K562 (cell line): ENCODE results near the gene KCNJ10. TPM values are rescaled to one million over a fixed set of nuclear protein-coding genes. Genes with fewer than 3 reads are reported as not detected.

Experiments used
- ATAC-seq: fragments of 200-7000 bp; cut with Tn5 transposase; 3 replicates; pipeline ENCODE4 v1.9.1; 2020; ENCODE audit warnings: moderate library complexity
- BruUV-seq: library from RNA; stranded (reverse); fragments of 400-500 nt; replicated peaks from 2 replicates; lab custom pipeline; 2021; lab: Mats Ljungman, UMichigan
- CTCF ChIA-PET: fragments of 300-600 bp; formaldehyde crosslinking; extraction: SDS; loops from one replicate; lab custom pipeline; 2021; ENCODE audit warnings: low intra/inter-chr PET ratio; lab: Yijun Ruan, JAX
- POLR2A ChIA-PET: fragments of 300-600, 350-650 bp; sonication (Branson Sonifier 250); formaldehyde crosslinking; extraction: SDS; loops from one replicate; lab custom pipeline; 2021; ENCODE audit warnings: antibody characterized with exemption, inconsistent platforms; lab: Yijun Ruan, JAX
- DNase-seq, 4 experiments: peaks; one replicate each; pipeline versions ENCODE4 v3.0.0 to v3.0.0-alpha.2; 2011 to 2018; ENCODE audit warnings: low spot score in 3 of 4, mixed read lengths in 3 of 4; ENCODE audit errors: extremely low read depth in 1 of 4
- FAIRE-seq: peaks from 2 replicates; lab custom pipeline; 2011; peaks lifted over from hg19 to GRCh38; lab: Jason Lieb, UNC
- H2AFZ ChIP-seq: 2 replicates; pipeline ENCODE4 v1.6.0; 2011; ENCODE audit warnings: low read depth, low read length, control low read depth, inconsistent platforms
- H3K27ac ChIP-seq: fragments of 200-600 bp; 3 replicates; pipeline ENCODE4 v1.8.0; 2011; ENCODE audit warnings: low read depth, mild to moderate bottlenecking, control low read depth, inconsistent platforms, low read length, moderate library complexity, mixed read lengths; ENCODE audit errors: extremely low read depth
- H3K27me3 ChIP-seq, 2 experiments: fragments of 300-600 bp in 1 of 2; 2 replicates in 1 of 2; 3 replicates in 1 of 2; pipeline versions ENCODE4 v1.6.0 to v1.8.0; 2011; ENCODE audit warnings: inconsistent platforms in 2 of 2, low read length in 2 of 2, mild to moderate bottlenecking in 1 of 2, mixed read lengths in 1 of 2, moderate library complexity in 1 of 2; ENCODE audit not compliant: control insufficient read depth in 2 of 2, insufficient read depth in 2 of 2
- H3K36me3 ChIP-seq: fragments of 300-600 bp; 3 replicates; pipeline ENCODE4 v1.8.0; 2011; ENCODE audit warnings: mild to moderate bottlenecking, low read length, inconsistent platforms; ENCODE audit not compliant: control insufficient read depth, insufficient read depth
- H3K4me1 ChIP-seq, 2 experiments: fragments of 200-600 bp in 1 of 2; replicated peaks in 1 of 2; 2 replicates in 1 of 2; 3 replicates in 1 of 2; pipeline versions ENCODE4 v1.5.1 to v1.8.0; 2011; ENCODE audit warnings: inconsistent platforms in 2 of 2, low read length in 2 of 2, mild to moderate bottlenecking in 1 of 2, mixed read lengths in 1 of 2, moderate library complexity in 1 of 2; ENCODE audit not compliant: control insufficient read depth in 2 of 2, insufficient read depth in 2 of 2
- H3K4me2 ChIP-seq: 2 replicates; pipeline ENCODE4 v1.6.1; 2011; ENCODE audit warnings: low read length, control low read depth, inconsistent platforms, mixed read lengths; ENCODE audit not compliant: insufficient read depth
- H3K4me3 ChIP-seq: fragments of 200-600 bp; sonication (generic), shearing (Covaris generic); 2 replicates; pipeline ENCODE4 v1.5.1; 2016; ENCODE audit warnings: control low read depth, inconsistent platforms
- H3K79me2 ChIP-seq: fragments of 200-600 bp; 3 replicates; pipeline ENCODE4 v1.8.0; 2011; ENCODE audit warnings: low read length, inconsistent platforms; ENCODE audit not compliant: control insufficient read depth, insufficient read depth
- H3K9ac ChIP-seq, 2 experiments: 2 replicates each; pipeline versions ENCODE4 v1.6.0 to v1.6.1; 2011; ENCODE audit warnings: low read depth in 2 of 2, low read length in 2 of 2, control low read depth in 1 of 2, inconsistent platforms in 1 of 2, mild to moderate bottlenecking in 1 of 2, mixed read lengths in 1 of 2; ENCODE audit not compliant: insufficient read depth in 1 of 2
- H3K9me1 ChIP-seq: one replicate; pipeline ENCODE4 v1.6.0; 2011; ENCODE audit warnings: inconsistent platforms, mild to moderate bottlenecking, low read length, moderate library complexity; ENCODE audit not compliant: control insufficient read depth, insufficient read depth
- H3K9me3 ChIP-seq: replicated peaks from 2 replicates; pipeline ENCODE4 v1.5.1; 2011; ENCODE audit warnings: low read depth, low read length, inconsistent platforms; ENCODE audit not compliant: control insufficient read depth, insufficient read depth
- H4K20me1 ChIP-seq: replicated peaks from 2 replicates; pipeline ENCODE4 v1.6.1; 2011; ENCODE audit warnings: low read length, inconsistent platforms, mixed read lengths; ENCODE audit not compliant: control insufficient read depth, insufficient read depth
- ATF3 ChIP-seq, 2 experiments: fragments of 450-650 bp in 1 of 2; sonication (generic) in 1 of 2; formaldehyde crosslinking in 1 of 2; IDR thresholded peaks in 1 of 2; conservative IDR thresholded peaks in 1 of 2; 2 replicates each; pipeline versions ENCODE4 v1.6.1 to v1.8.1; 2016 to 2023; ENCODE audit warnings: mild to moderate bottlenecking in 2 of 2, moderate library complexity in 2 of 2, inconsistent platforms in 1 of 2, missing genetic modification reagents in 1 of 2
- CXXC5 ChIP-seq: fragments of 250-450 bp; sonication (Bioruptor Pico); IDR thresholded peaks from 2 replicates; pipeline ENCODE4 v1.8.0; 2022; ENCODE audit warnings: inconsistent platforms, mild to moderate bottlenecking, moderate library complexity
- FOSL1 ChIP-seq: fragments of 200-800 bp; sonication (Bioruptor generic); conservative IDR thresholded peaks from 2 replicates; pipeline ENCODE4 v1.6.1; 2016; ENCODE audit warnings: missing genetic modification characterization, missing compliant biosample characterization
- HMBOX1 ChIP-seq: sonication (generic); IDR thresholded peaks from 2 replicates; pipeline ENCODE4 v1.6.1; 2016
- JUND ChIP-seq, 2 experiments: IDR thresholded peaks; 2 replicates in 1 of 2; 3 replicates in 1 of 2; pipeline ENCODE4 v1.6.1; 2011; ENCODE audit warnings: borderline replicate concordance in 2 of 2, low read depth in 2 of 2, low read length in 2 of 2, improper control_type of control experiment in 1 of 2, missing biosample characterization in 1 of 2, missing genetic modification characterization in 1 of 2, missing genetic modification reagents in 1 of 2
- L3MBTL2 ChIP-seq: fragments of 450-650 bp; IDR thresholded peaks from 2 replicates; pipeline ENCODE4 v1.6.1; 2016; ENCODE audit warnings: mild to moderate bottlenecking, moderate library complexity
- REST ChIP-seq, 2 experiments: fragments of 450-650 bp; formaldehyde crosslinking in 1 of 2; IDR thresholded peaks; 2 replicates each; pipeline versions ENCODE4 v1.4.0 to v1.6.1; 2014 to 2020; ENCODE audit warnings: mild to moderate bottlenecking in 2 of 2, borderline replicate concordance in 1 of 2, low read depth in 1 of 2
- ZBTB1 ChIP-seq: sonication (generic); formaldehyde crosslinking; IDR thresholded peaks from 2 replicates; pipeline ENCODE4 v1.8.1; 2023; ENCODE audit warnings: missing genetic modification reagents, low read depth, mild to moderate bottlenecking, borderline replicate concordance
- ZNF165 ChIP-seq: fragments of 250-450 bp; sonication (Bioruptor Pico); IDR thresholded peaks from 2 replicates; pipeline ENCODE4 v1.4.0; 2020; ENCODE audit warnings: borderline replicate concordance
- WGBS: fragments of 100-300 bp; shearing (Covaris generic); methylation state at CpG from one replicate; pipeline ENCODE4 v1.1.6; 2016; ENCODE audit warnings: low coverage, mixed read lengths; ENCODE audit not compliant: insufficient coverage; ENCODE audit errors: missing lambda C conversion rate; 5-methylcytosine and 5-hydroxymethylcytosine counted together
- in situ Hi-C: fragments of 300-500 bp; cut with MboI; formaldehyde crosslinking; loops from 4 replicates; pipeline ENCODE4 v1.15.0; 2018; ENCODE audit warnings: inconsistent platforms, mixed read lengths
- intact Hi-C: fragments of 100-400 bp; cut with micrococcal nuclease; formaldehyde crosslinking; loops from 2 replicates; pipeline ENCODE4 v1.14.2; 2022
- polyA plus RNA-seq, 8 experiments: library from polyadenylated mRNA; depleted of rRNA in 4 of 8; stranded (reverse) in 5 of 8; unstranded in 3 of 8; fragments of >200 nt; fragmentation: Nextera tagmentation in 2 of 8; fragmentation: Illumina TruSeq in 1 of 8; extraction: Ambion mirVana in 2 of 8; extraction: Trizol in 1 of 8; gene quantifications; 2 replicates each; pipeline versions ENCODE4 v1.2.1 to v1.2.3, GENCODE V29; 2011 to 2014; ENCODE audit warnings: inconsistent platforms in 1 of 8, missing spikeins in 1 of 8
- total RNA-seq, 7 experiments: library from RNA; depleted of rRNA in 6 of 7; stranded (reverse); fragments of >200 nt in 6 of 7; fragmentation: Illumina TruSeq in 2 of 7; extraction: Trizol in 2 of 7; gene quantifications; 2 replicates each; pipeline versions ENCODE4 v1.2.1 to v1.2.3, GENCODE V29; 2011 to 2021; ENCODE audit warnings: low replicate concordance in 1 of 7

The KCNJ10 gene
- total and polyA plus RNA-seq, 9 of the 15 experiments (the other 6 are each of a cell fraction or from before 2014, with no cell fraction given), result 0.06 to 0.11 TPM; not detected in 7

- Histone ChIP-seq H3K4me2 (no peak overlapping the region), H4K20me1 (peaks cover 3% of the 10 kb centered on the region; the same call in 1 of the 2 replicates), H3K9me3 (no peaks in the 10 kb centered on the region), H3K4me3 (no peak overlapping the region), H3K36me3 (no peaks in the 10 kb centered on the region), H3K9ac (no peak overlapping the region), H2AFZ (no peak overlapping the region)
- no TSS peak for BruUV-seq
- FAIRE-seq (no peak), ATAC-seq (no peak)
- in situ Hi-C loops, result no loop called here
- intact Hi-C loops, result no loop called here
- POLR2A ChIA-PET, result interaction anchor here (3.2 kb wide), 1 partner anchor 11 kb away, joined by 10 read pairs; no protein-coding TSS in a partner anchor
- WGBS, result 17% methylated on average over 1 of the region's 1 CpG
- TF ChIP-seq ATF3 (IDR thresholded peaks at IDR 0.05) (peak; percentile 30; the same call in 1 of the 2 replicates), ATF3 (CRISPR knock-in tag; conservative IDR thresholded peaks at IDR 0.05) (no peak), FOSL1 (peak; percentile 33), CXXC5 (CRISPR knock-in tag) (no peak), L3MBTL2 (no peak), JUND (IDR thresholded peaks at IDR 0.05; ENCODE audit: borderline replicate concordance, low read depth, low read length) (peak; percentile 69; the same call in 1 of the 2 replicates), JUND (tag; IDR thresholded peaks at IDR 0.05; ENCODE audit: borderline replicate concordance, low read depth, low read length) (no peak), ZNF165 (CRISPR knock-in tag) (no peak), HMBOX1 (peak; percentile 65), REST (IDR thresholded peaks at IDR 0.05; ENCODE audit: borderline replicate concordance) (no peak), REST (CRISPR knock-in tag; IDR thresholded peaks at IDR 0.05; ENCODE audit: low read depth) (no peak), ZBTB1 (CRISPR knock-in tag) (no peak)
- TF ChIP-seq, all 486 proteins: peak for 4
- no peaks in the 10 kb centered on the region for H3K9me1 ChIP-seq
- DNase-seq, result no peak
- H3K27ac ChIP-seq, result no peak overlapping the region
- peaks cover 0 to 11% of the 10 kb centered on the region in 2 experiments; a peak in 2 of 5 replicates for H3K4me1 ChIP-seq
- H3K27me3 ChIP-seq, result peaks cover 2 to 7% of the 10 kb centered on the region in 2 experiments; a peak in 2 of 5 replicates
- CTCF ChIA-PET, result no interaction called here
- H3K79me2 ChIP-seq, result no peaks in the 10 kb centered on the region
Measured at GRCh38 chr1:160018900-160019299, 51.1 kb downstream of the KCNJ10 start.
